ENCODE measurements around the gene PDYN.

The PDYN gene

DNA sequence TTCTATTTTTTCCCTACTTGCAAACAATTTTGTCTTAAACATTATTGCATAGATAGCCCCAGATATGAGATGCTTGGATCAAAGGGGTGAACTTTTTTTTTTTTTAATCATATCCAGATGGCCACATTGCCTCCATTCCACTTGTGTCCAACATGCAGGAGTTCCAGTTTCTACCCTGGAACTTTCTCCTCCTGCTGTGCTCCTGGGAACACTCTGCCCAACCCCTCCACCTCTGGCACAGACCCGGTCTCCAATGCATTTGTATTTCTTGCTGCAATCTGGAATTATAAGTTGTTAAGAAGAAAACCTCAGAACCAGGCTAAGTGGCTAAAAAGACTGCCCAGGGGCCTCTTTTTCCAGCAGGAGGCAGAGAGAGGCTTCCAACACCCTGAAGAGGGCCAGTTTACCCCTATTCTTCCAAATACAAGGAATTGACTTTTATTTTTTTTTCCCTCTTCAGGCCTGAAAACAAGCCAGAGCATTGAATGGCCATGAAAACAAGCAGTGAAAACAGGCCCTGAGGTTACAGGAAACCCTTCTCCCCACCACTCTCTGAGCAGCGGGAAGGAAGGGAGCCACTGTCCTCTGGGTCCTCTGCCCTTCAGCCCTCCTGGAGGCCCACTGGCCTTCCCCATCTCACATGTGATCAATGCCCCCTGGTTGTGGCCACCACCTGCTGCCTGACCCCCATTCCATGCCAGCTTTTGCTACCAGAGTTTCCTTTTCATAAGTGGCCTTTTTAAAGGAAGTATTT is 44.3 kb downstream of the PDYN start:
- no peak for DNase-seq

DNA sequence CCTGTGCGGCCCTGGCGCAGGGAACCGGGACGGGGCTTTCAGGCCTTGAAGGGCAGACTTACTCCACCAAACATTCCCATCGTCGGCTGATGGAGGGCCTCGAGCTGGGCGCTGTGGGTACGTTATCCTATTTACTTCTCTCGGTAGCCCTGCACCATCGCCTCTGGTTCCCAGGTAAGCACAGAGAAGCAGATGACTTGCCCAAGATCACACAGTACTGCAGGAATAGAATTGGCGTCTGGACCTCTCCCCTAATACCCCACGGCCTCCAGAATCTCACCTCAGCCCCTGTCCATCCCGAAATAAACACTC is 46.4 kb downstream of the PDYN start:
- DNase-seq = no peak

DNA sequence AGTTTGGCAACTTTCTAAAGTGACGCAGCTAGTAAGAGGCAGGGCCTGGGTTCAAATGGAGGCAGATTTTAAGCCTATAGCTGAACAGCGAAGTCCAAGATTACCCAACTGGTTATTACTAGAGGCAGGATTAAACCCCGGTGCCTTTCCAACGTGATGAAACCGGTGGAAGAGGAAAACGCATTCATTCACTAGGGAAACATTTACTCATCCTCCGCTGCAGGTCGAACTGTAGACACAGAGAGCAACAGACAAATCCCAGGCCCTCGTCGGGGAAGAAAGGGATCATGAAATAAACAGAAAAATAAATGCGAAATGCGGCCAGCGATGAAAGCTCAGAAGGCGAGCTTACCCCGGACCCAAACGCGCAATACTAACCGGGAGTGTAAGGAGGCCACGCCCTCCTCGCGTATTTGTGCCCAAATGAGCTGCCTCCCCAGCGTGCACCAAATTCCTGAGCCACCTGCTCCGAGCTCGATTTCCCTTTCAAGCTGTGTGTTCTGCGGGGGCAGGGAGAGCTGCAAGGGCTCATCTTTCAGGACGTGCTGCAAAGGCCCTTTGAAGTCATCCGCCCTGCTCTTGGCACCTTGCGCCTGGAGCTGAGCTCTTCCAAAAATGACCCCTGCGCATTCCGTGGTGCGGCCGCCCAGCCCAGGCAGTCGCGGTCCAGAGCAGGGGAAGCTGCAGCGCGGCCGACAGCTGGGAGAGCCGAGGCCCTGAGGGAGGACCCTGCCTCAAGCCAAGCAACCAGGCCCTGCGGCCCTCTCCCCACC is 46.9 kb downstream of the PDYN start:
- DNase-seq = no peak

DNA sequence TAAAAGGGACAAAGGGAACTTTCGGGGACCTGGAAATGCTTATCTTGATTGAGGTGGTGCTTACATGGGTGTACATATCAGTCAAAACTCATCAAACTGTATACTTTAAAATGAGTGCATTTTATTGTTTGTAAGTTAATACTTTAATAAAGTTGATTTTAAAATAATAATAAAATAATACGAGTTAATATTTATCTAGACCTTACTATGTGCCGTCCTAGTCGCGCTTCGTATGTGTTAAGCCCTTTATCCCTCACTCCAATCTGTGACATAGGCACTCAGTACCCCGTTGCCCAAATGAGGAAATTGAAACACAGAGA is 47.5 kb downstream of the PDYN start:
- no peak for DNase-seq

DNA sequence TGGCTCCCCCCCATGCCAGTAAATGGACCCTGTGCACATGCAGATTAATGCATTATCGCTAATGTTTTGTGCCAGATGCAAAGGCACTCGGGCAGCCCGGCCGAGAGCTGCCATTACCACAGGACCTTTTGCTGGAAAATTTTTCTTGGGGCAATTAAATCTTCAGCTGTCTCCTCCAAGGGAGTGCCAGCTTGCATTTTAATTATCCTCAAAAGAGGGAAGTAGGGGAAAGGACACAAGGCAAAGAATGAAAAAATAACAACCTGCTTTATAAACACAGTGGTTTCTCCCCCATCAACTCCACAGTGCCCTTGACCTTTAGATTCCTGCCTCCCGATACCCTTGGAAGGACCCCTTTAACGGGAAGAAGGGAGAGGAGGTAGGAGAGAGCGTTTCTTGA is 48.2 kb downstream of the PDYN start:
- DNase-seq = no peak

DNA sequence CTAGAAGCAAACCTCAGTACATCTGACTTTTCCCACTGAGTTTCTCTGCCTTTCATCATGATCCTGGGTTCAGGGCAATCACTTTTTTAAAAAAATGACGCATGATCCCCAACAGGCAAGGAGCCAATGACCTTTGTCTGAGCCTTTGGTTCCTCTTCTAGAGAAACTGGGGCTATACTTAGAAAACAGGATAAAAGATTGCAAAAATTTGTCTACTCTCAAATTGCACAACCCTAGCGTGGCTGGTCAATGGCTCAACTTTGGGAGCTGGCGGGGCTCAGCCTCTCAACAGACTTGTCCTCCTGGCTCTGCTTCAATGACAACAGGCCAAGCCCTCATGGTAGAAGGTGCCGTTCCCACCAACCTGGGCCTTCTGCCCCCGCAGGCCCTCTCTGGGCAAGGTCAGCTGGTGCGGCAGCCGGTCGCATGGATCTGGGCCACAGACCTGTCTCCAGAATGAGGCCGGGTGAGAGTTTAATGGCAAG is 48.7 kb downstream of the PDYN start:
- no peak for DNase-seq

DNA sequence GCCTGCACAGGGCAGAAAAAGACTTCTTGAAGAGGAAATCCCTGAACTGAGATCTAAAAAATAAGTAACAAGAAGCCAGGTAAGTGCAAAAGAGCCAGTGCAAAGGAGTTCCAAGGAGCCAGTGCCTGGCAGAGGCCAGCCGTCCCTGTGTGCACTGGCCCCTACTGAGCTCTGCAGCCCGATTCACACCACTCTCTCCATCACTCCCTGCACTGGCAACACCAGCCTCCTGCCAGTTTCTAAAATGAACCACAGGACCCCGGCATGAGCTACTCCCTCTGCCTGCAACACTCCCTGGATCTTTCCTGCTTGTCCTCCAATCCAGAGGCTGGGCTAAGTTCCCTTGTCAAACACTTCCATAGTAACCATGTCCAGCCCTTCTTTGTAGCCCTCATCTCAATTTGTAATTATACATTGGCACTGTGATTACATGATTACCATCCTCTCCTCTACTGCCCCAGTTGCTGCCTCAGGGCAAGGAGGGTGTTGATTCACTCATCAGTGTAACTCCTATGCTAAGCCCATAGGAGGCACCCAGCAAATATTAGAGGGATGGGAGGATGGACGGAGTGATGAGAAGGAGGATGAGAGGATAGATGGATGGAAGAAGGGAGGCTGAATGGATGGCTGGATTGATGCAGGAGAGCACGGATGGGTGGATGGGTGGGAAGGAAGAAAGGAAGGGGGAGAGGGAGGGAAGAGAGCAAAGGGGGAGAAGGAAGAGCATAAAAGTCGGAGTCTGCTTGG is 49.3 kb downstream of the PDYN start:
- DNase-seq = no peak

DNA sequence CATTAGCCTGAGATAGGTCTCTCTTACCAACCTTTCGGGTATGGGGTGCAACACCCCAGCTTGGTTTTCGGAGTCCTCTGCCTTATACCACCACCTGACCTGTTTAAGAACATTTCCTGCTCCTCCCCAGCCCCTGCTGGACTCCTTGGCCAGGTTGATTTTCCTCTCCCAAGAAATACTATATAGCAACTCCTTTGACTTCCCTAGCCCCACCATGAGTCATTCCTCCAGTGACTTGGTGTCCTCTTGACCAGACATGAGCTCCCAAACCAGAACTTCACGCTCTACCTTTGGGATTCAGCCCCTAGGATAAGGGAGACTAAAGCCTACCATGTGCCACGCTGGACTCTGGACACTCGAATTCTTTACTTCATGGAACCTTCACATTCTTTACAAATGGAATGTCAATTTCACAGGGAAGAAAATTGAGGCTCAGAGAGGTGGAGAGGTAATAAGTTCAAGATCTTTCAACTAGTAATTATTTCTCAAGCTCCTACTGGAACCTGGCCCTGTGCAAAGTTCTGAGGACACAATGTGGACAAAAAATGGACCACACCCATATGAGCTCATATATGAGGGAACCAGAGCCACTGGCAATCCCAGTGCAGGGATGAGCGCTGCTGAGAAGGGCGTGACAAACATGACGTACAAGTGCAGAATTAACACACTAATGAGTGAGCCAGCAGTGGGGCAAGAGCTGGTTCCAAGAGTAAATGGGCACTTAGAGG is 50.4 kb downstream of the PDYN start:
- DNase-seq = no peak

DNA sequence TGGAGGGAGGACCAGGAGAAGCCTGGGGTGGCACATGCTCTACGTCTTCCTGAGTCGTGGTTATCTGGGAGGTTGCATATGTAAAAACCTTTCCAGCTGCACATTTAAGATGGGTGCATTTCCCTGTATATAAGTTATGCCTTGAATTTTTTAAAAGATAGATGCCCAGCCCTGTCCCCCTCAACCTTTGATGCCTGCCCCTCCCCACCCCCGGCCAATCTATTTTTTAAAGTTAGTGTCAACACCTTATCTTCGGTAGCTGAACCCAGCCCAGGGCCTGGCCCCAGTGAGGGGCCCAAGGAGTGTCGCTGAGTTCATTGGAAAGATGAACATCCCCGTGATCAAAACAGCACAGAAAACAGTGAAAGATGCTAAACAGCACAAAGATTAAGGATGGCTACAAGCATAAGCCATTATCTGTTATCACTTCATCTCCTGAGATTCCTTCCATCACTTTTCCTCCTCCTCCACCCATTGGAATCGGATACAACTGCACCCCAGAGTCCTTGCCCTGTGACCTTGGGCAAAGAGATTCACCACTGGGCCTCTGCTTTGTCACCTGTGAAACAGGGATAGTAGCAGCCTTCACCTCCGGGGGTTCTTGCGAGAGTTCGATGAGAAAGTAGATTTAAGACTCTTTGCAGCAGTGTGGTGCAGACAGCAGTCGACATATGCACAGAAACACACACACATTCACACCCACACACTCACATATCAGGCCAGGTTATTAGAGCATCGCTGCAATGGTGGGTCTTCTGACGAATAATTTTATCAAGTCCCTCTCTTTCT is 51.2 kb downstream of the PDYN start:
- no peak for DNase-seq

DNA sequence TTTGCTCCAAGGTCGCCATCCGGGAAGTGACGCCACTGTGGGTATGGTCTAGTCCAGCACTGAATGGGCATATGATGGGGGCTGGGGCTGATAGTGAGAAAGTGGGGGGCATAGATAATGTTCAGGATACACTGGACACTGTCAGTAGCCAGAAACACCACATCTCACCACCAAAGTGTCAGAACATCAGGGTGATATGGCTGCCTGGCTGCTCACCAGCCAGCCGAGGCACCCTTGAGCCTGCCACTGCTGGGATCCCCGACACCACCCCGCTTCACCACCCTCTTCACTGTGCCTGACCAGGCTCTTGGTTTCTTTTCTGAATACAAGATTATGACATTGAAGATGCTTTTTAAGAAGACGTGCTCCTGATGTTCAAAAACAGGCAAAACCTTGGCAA is 51.8 kb downstream of the PDYN start:
- DNase-seq = no peak

DNA sequence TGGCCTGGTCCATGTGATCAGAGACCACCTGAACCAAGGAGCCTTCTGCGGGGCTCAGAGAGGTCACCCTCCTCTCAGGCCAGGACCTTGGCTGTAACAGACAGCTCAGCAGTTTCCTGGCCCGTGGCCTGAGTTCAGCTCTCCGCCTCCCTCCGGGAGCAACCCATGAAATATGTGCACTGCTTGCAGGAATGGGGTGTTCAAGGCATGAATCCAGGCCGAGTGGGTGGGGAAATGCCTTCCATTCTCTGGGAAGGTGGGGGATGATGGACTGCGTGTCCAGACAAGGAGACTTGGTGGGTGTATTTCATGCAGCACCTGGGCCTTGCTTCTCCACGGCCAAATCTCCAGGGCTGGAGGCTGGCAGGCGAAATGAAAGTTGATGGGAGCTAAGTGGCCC is 52.6 kb downstream of the PDYN start:
- DNase-seq = no peak

DNA sequence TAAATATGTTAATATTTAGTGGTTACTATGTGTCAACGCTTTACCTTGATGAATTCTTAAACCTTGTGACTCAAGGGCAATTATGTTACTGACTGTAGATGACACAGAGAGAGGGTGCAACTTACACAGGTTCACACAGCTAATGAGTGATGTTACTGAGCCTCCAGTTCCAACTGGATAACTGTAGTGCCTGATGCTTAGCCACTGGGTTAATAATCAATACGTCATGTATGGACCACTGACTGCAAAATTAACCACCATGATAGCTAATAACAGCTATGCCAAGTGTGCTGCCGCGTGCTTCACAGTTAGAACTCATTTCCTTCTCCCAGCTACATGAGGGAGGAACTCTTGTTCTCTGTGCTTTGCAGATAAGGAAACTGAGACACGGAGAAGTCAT is 53.3 kb downstream of the PDYN start:
- DNase-seq = no peak

DNA sequence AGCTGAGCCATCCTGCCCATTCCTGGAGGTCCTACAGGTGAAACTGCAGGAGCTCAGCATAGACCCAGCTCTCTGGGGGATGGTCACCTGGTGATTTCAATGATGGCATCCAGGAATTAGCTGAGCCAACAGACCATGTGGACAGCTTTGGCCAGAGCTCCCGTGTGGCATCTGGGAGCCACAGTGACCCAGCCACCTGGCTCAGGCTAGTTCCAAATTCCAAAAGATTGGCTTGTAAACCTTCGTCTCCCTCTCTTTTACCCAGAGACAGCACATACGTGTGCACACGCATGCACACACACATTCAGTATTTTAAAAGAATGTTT is 54.6 kb downstream of the PDYN start:
- no peak for DNase-seq

DNA sequence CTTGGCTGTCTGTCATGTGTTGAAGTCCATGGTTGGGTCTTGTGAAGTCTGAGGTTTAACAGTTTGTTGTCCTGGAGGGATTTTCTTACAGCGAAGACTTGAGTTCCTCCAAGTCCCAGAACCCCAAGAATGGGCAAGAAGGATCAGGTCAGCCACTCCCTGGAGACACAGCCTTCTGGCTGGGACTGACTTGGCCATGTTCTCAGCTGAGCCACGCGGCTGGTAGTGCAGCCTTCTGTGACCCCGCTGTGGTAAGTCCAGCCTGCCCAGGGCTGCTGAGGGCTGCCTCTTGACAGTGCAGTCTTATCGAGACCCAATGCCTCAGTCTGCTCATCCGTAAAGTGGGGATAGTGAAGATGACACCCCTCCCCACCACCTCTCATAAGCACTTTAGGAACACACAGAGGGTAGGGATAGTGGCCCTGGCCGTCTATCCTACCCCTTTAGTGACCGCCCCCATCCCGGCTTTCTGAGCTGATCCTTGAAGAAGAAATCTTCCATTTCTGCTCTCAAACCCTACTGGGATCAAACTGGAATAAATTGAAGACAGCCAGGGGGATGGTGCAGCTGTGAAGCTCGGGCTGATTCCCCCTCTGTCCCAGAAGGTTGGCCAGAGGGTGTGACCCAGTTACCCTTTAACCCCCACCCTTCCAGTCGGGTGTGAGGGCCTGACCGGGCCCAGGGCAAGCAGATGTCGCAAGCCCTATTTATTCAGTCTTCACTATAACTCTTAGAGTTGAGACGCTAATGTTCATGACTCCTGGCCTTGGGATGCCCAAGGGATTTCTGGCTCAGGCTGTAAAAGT is 55.2 kb downstream of the PDYN start:
- DNase-seq = no peak

DNA sequence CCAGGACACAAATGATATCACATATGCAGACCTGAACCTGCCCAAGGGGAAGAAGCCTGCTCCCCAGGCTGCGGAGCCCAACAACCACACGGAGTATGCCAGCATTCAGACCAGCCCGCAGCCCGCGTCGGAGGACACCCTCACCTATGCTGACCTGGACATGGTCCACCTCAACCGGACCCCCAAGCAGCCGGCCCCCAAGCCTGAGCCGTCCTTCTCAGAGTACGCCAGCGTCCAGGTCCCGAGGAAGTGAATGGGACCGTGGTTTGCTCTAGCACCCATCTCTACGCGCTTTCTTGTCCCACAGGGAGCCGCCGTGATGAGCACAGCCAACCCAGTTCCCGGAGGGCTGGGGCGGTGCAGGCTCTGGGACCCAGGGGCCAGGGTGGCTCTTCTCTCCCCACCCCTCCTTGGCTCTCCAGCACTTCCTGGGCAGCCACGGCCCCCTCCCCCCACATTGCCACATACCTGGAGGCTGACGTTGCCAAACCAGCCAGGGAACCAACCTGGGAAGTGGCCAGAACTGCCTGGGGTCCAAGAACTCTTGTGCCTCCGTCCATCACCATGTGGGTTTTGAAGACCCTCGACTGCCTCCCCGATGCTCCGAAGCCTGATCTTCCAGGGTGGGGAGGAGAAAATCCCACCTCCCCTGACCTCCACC is 56.4 kb downstream of the PDYN start:
- DNase-seq = no peak

DNA sequence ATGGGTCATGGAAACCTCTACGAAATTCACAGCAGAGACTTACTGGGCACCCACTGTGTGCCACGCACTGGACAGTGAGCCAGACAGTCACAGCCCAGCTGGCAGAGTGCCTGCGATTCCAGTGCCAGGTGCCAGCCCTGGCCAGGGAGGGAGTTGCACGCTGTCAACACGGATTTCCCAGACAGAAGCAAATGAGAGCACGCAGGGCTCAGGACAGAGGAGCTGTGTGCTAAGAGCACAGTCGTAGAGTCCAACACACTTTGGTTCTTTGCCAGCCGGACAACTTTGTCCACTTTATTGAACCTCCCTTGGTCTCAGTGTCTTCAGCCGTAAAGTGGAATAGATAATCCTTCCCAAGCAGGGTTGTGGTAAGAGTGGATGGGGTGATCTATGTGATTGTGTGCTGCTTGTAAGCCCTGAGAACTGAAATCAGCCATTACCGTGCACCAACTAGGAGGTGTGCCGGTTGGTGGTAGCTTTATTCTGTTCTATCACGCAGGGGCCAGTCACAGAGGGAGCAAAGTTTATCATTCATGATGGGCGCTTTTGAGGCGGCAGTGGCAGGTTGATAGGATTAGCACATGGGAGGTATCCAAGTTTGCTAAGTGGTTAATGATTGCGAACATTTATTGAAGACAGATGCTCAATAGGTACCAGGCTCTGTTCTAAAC is 58.0 kb downstream of the PDYN start:
- DNase-seq = no peak

DNA sequence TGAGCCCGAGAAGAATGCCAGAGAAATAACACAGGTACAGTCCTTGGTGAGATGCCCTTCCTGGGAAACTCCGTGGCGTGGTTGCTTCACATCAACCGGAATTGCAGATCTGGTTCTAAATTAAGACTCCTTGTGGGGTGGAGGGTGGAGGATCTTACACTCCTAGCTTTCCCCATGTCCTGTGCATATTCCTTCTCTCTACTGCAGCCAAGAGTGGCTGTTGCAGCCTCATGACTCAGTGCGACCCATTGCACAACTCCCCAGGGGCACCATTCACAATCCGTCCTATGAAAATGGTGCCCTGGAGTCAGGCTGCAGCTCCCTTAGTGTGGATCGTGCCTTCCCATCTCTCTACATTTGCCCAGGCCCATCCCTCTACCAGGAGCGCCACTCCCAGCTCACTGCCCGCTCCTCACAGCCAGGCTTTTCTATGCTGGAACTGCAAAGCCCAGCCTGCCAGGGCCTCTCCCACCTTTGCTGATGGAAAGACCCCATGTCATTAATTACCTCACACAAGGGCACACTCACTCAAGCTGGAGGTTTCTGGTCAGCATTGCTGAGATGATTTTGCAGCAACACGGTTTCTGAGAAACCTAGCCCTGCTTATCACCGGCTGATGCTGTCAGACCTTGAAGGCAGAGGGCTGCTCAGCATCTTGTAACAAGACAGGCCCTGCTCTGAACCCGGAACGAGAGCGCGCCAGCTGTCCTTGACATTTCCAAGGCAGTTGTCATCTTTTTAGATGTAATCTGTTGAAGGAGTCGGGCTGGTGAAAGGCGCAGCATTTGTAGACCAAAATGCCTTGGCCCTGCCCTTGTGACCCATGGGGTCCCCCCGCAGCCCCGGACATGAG is 58.9 kb downstream of the PDYN start:
- DNase-seq = no peak

DNA sequence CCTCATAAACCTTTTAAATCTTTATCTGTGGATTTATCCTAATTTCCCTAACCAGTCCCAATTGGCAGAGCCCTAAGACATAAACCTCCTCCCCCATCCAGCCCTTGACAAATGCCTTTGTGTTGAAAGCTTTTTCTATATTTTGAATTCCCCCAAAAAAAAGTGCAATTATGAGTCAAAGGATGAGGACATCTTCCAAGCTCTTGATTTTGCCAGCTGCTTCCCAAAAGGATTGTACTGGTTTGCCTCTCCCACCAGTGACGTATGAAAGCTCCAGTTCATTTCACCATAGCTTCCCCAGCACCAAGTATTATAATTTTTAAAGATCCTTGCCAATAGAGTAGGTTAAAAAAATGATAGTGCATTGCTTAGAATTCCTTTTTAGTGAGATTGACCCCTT is 59.7 kb downstream of the PDYN start:
- no peak for DNase-seq

DNA sequence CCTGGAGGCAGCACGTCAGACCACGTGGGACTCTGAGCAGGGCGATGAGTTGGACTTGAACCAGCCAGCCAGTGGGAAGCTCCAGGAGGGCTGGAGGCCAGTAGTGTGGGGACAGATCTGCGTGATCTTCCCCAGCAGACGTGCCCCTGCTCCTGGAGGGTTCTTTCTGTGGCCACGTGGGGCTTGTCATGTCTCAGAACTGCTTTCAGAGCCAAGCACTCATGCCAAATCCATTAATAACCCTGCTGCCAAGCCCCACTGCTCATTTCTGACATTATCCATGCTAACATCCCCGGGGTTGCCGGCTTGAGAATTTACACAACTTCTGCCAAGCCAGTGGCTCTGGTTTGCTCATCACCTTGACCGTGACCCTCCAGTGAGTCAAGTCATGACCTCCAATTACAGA is 60.4 kb downstream of the PDYN start:
- no peak for DNase-seq

DNA sequence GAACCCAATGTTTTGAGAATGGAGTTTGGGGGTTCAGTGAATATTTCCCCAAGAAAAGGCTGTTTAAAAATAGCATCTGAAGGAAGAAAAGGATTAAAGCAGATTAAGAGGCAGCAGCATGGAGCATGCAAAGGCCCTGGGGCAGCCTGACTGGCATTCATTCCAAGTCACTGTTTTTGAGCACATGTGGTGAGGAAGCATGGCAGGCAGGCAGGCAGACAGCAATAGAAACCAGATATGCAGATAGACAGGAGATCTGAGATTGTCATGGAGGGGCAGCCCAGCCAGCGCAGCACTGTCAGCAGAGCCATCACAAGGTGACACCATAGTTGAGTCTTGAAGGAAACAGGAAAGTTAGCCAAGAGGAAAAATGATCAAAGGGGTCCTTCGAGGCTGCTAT is 60.9 kb downstream of the PDYN start:
- no peak for DNase-seq
